ENCODE data around the gene COL11A2. TPM values are rescaled to one million over a fixed set of nuclear protein-coding genes. Genes with fewer than 3 reads are reported as not detected.

The COL11A2 gene
- total RNA-seq, 1 experiment from 2014 or later, result 3.7 TPM

GRCh38 chr6:33128318-33128717, 63.9 kb downstream of the COL11A2 start (continued):
- no peak for TF ChIP-seq ATF2 (CRISPR knock-in tag; IDR thresholded peaks at IDR 0.05; ENCODE audit: borderline replicate concordance, low read depth)

- Mint-ChIP-seq H3K4me1 (peaks cover 51% of the 10 kb centered on the region), H3K27me3 (ENCODE audit: low read depth) (peaks cover 2% of the 10 kb centered on the region; the same call in 1 of the 2 replicates), H3K36me3 (peaks cover 72% of the 10 kb centered on the region), H3K9me3 (peaks cover 19% of the 10 kb centered on the region), H3K4me3 (peak overlapping the region; percentile 9; the same call in 1 of the 2 replicates), H3K27ac (peak overlapping the region; percentile 91)
- CTCF ChIA-PET, result interaction anchor here (0.6 to 4.8 kb wide), 39 partner anchors 9 to 288 kb away, joined by 3 to 76 read pairs (median 7); partner anchors contain the start of genes HLA-DOA, HLA-DPA1, TAP2 and ZBTB22
- TF ChIP-seq CTCF (IDR thresholded peaks at IDR 0.05) (peak; percentile 88), ZBTB43 (CRISPR knock-in tag; IDR thresholded peaks at IDR 0.05) (no peak)
- POLR2A ChIA-PET, result interaction anchor here (0.6 to 2.5 kb wide), 4 partner anchors 9 to 155 kb away, joined by 3 to 7 read pairs (median 4); no protein-coding TSS in a partner anchor
- peak; percentile 61 for ATAC-seq
- DNase-seq (ENCODE audit: low spot score), result peak; percentile 91
These were observed 66.1 kb downstream of the COL11A2 start for GRCh38 chr6:33126101-33126714.

- ChIA-PET POLR2A (interaction anchor here (0.9 to 2.5 kb wide), 2 partner anchors 8 to 153 kb away, joined by 3 to 7 read pairs; no protein-coding TSS in a partner anchor), CTCF (interaction anchor here (0.7 to 4.8 kb wide), 23 partner anchors 9 to 330 kb away, joined by 3 to 76 read pairs (median 11); partner anchors contain the start of genes B3GALT4, HLA-DOA, HLA-DPA1 and RING1)
- H3K9me3 Mint-ChIP-seq, result peaks cover 19% of the 10 kb centered on the region
- H3K27ac Mint-ChIP-seq, result peak overlapping the region; percentile 98
- peak overlapping the region; percentile 49 for H3K4me3 Mint-ChIP-seq
- no peak for TF ChIP-seq CREM (CRISPR knock-in tag; IDR thresholded peaks at IDR 0.05)
- TF ChIP-seq ARID4B (CRISPR knock-in tag; IDR thresholded peaks at IDR 0.05; ENCODE audit: borderline replicate concordance), result no peak
- H3K36me3 Mint-ChIP-seq, result peaks cover 60% of the 10 kb centered on the region
- peaks cover 2% of the 10 kb centered on the region; the same call in 1 of the 2 replicates for H3K27me3 Mint-ChIP-seq (ENCODE audit: low read depth)
- ATAC-seq (no peak), DNase-seq (ENCODE audit: low spot score) (no peak)
- H3K4me1 Mint-ChIP-seq, result peaks cover 63% of the 10 kb centered on the region
These were observed 67.3 kb downstream of the COL11A2 start for GRCh38 chr6:33124947-33125346.

GRCh38 chr6:33124525-33124901, 67.8 kb downstream of the COL11A2 start:
- H3K27me3 Mint-ChIP-seq (ENCODE audit: low read depth), result peaks cover 2% of the 10 kb centered on the region; the same call in 1 of the 2 replicates
- H3K27ac Mint-ChIP-seq, result peak overlapping the region; percentile 98
- ChIA-PET POLR2A (interaction anchor here (0.9 kb wide), 1 partner anchor 153 kb away, joined by 3 read pairs; no protein-coding TSS in a partner anchor), CTCF (interaction anchor here (0.7 to 4.8 kb wide), 23 partner anchors 9 to 330 kb away, joined by 3 to 76 read pairs (median 8); partner anchors contain the start of genes B3GALT4, HLA-DOA, RING1 and TAP2)
- H3K4me3 Mint-ChIP-seq, result peak overlapping the region; percentile 60
- peaks cover 68% of the 10 kb centered on the region for H3K4me1 Mint-ChIP-seq
- H3K9me3 Mint-ChIP-seq, result peaks cover 19% of the 10 kb centered on the region
- DNase-seq (ENCODE audit: low spot score), result peak; percentile 51
- peak; percentile 78 for ATAC-seq
- H3K36me3 Mint-ChIP-seq, result peaks cover 55% of the 10 kb centered on the region
- TF ChIP-seq USF1 (CRISPR knock-in tag; IDR thresholded peaks at IDR 0.05) (no peak), GABPB1 (CRISPR knock-in tag; IDR thresholded peaks at IDR 0.05) (no peak), TCF7 (CRISPR knock-in tag; IDR thresholded peaks at IDR 0.05; ENCODE audit: low read depth) (no peak), ZNF232 (CRISPR knock-in tag; IDR thresholded peaks at IDR 0.05) (no peak), NR1H2 (CRISPR knock-in tag; IDR thresholded peaks at IDR 0.05) (no peak), E2F5 (CRISPR knock-in tag; IDR thresholded peaks at IDR 0.05) (no peak), OVOL2 (CRISPR knock-in tag; IDR thresholded peaks at IDR 0.05; ENCODE audit: borderline replicate concordance) (no peak), KAT7 (CRISPR knock-in tag; IDR thresholded peaks at IDR 0.05; ENCODE audit: borderline replicate concordance) (no peak), NFE2L1 (CRISPR knock-in tag; IDR thresholded peaks at IDR 0.05) (no peak), CREB1 (CRISPR knock-in tag; IDR thresholded peaks at IDR 0.05) (no peak)
